Sigmoid colon (tissue), 7 donors: ENCODE data around the gene ARID2. TPM values are rescaled to one million over a fixed set of nuclear protein-coding genes. Genes with fewer than 3 reads are reported as not detected.

Experiments used
- DNase-seq: peaks from one replicate; pipeline ENCODE4 v3.0.0-alpha.2; 2019
- H3K27ac ChIP-seq, 4 donors: fragments of 200-600 bp; sonication (generic); one replicate each; pipeline ENCODE4 v1.5.1; 2016 to 2019; ENCODE audit warnings: mild to moderate bottlenecking in 1 of 4
- H3K27me3 ChIP-seq, 3 donors: fragments of 200-600 bp; sonication (generic); one replicate each; pipeline ENCODE4 v1.5.1; 2019; ENCODE audit warnings: mild to moderate bottlenecking in 1 of 3
- H3K36me3 ChIP-seq, 4 donors: fragments of 200-600 bp; sonication (generic); one replicate each; pipeline ENCODE4 v1.5.1; 2016 to 2019
- H3K4me1 ChIP-seq, 4 donors: fragments of 200-600 bp; sonication (generic); one replicate each; pipeline ENCODE4 v1.5.1; 2017 to 2019
- H3K4me3 ChIP-seq, 4 donors: fragments of 200-600 bp; sonication (generic); one replicate each; pipeline ENCODE4 v1.5.1; 2017 to 2019; ENCODE audit warnings: mild to moderate bottlenecking in 2 of 4, moderate library complexity in 1 of 4
- H3K9me3 ChIP-seq, 4 donors: fragments of 200-600 bp in 3 of 4; sonication (generic) in 3 of 4; one replicate each; pipeline versions ENCODE4 v1.5.1 to v1.6.1; 2013 to 2019
- CTCF ChIP-seq, 4 experiments: fragments of 450-650 bp in 3 of 4; fragments of 200-600 bp in 1 of 4; IDR thresholded peaks; one replicate each; pipeline ENCODE4 v1.5.1; 2016 to 2019; ENCODE audit warnings: antibody characterized with exemption in 4 of 4, mild to moderate bottlenecking in 3 of 4, moderate library complexity in 2 of 4
- EP300 ChIP-seq, 4 donors: sonication (generic); formaldehyde crosslinking; IDR thresholded peaks; one replicate each; pipeline ENCODE4 v1.6.1; 2017; ENCODE audit warnings: antibody characterized with exemption in 4 of 4
- POLR2A ChIP-seq, 2 donors: fragments of 450-650 bp; IDR thresholded peaks; one replicate each; pipeline ENCODE4 v1.6.1; 2016; ENCODE audit warnings: antibody characterized with exemption in 2 of 2, mild to moderate bottlenecking in 2 of 2, moderate library complexity in 2 of 2
- POLR2AphosphoS5 ChIP-seq, 4 donors: sonication (generic); formaldehyde crosslinking; IDR thresholded peaks; one replicate each; pipeline ENCODE4 v1.6.1; 2017; ENCODE audit warnings: antibody characterized with exemption in 4 of 4
- WGBS, 2 donors: extraction: QIAGEN DNeasy Blood & Tissue Kit; methylation state at CpG; one replicate each; pipeline ENCODE4 v1.1.7; 2013; 5-methylcytosine and 5-hydroxymethylcytosine counted together
- intact Hi-C: fragments of 100-400 bp; cut with DNase I; formaldehyde crosslinking; loops from one replicate; pipeline ENCODE4 v1.15.1; 2023
- polyA plus RNA-seq, 3 donors: library from polyadenylated mRNA; stranded (reverse); fragments of 200-250 nt; gene quantifications; one replicate each; pipeline ENCODE4 v1.2.3, GENCODE V29; 2013
- total RNA-seq, 4 donors: library from RNA; depleted of rRNA; stranded (reverse); fragments of >200 nt; gene quantifications; one replicate each; pipeline ENCODE4 v1.1.0, GENCODE V29; 2016
- donor health status: healthy with polysubstance abuse.
- donor health status: Bipolar disorder and iron deficiency.
- donor health status: healthy.

The ARID2 gene
- total and polyA plus RNA-seq, 7 donors, result 3.2 to 42.4 (median 31.0) TPM

- Histone ChIP-seq H3K36me3 (no peaks in the 10 kb centered on the region), H3K9me3 (no peaks in the 10 kb centered on the region), H3K4me1 (peaks cover 0 to 39% (median 31%) of the 10 kb centered on the region in 4 donors), H3K4me3 (no peak overlapping the region), H3K27me3 (no peaks in the 10 kb centered on the region), H3K27ac (no peak overlapping the region)
- no peak for TF ChIP-seq EP300 (IDR thresholded peaks at IDR 0.05)
- TF ChIP-seq POLR2AphosphoS5 (IDR thresholded peaks at IDR 0.05), result no peak
- TF ChIP-seq POLR2A (IDR thresholded peaks at IDR 0.05), result no peak
- TF ChIP-seq CTCF (IDR thresholded peaks at IDR 0.05), result no peak
- DNase-seq, result no peak
- intact Hi-C loops, result no loop called here
- 93 to 96% methylated on average over 4 of the region's 4 CpGs for WGBS, 2 donors
These were observed 11.2 kb upstream of the ARID2 start for GRCh38 chr12:45718306-45718705.

GRCh38 chr12:45720069-45720468 lies 9.4 kb upstream of the ARID2 start:
- WGBS, 2 donors, result 84% methylated on average over 2 of the region's 2 CpGs
- Histone ChIP-seq H3K9me3 (no peaks in the 10 kb centered on the region), H3K27me3 (no peaks in the 10 kb centered on the region), H3K4me3 (no peak overlapping the region), H3K4me1 (peaks cover 0 to 57% (median 48%) of the 10 kb centered on the region in 4 donors), H3K27ac (no peak overlapping the region), H3K36me3 (no peaks in the 10 kb centered on the region)
- no peak for DNase-seq
- TF ChIP-seq POLR2A (IDR thresholded peaks at IDR 0.05) (no peak), CTCF (IDR thresholded peaks at IDR 0.05) (no peak), EP300 (IDR thresholded peaks at IDR 0.05) (no peak), POLR2AphosphoS5 (IDR thresholded peaks at IDR 0.05) (no peak)
- intact Hi-C loops, result loop anchor here (5.0 to 10.0 kb wide), 2 partner anchors 178 to 315 kb away; no protein-coding TSS in a partner anchor

GRCh38 chr12:45721369-45721768 lies 8.1 kb upstream of the ARID2 start:
- Histone ChIP-seq H3K4me1 (peaks cover 0 to 62% (median 53%) of the 10 kb centered on the region in 4 donors), H3K9me3 (no peaks in the 10 kb centered on the region), H3K27ac (no peak overlapping the region), H3K27me3 (no peaks in the 10 kb centered on the region), H3K36me3 (no peaks in the 10 kb centered on the region), H3K4me3 (no peak overlapping the region)
- WGBS, 2 donors, result 84 to 90% methylated on average over 2 of the region's 2 CpGs
- no peak for DNase-seq
- intact Hi-C loops, result loop anchor here (5.0 to 10.0 kb wide), 2 partner anchors 179 to 317 kb away; no protein-coding TSS in a partner anchor
- no peak for TF ChIP-seq CTCF (IDR thresholded peaks at IDR 0.05)
- no peak for TF ChIP-seq POLR2AphosphoS5 (IDR thresholded peaks at IDR 0.05)
- no peak for TF ChIP-seq POLR2A (IDR thresholded peaks at IDR 0.05)
- TF ChIP-seq EP300 (IDR thresholded peaks at IDR 0.05), result no peak

GRCh38 chr12:45721954-45722353 lies 7.6 kb upstream of the ARID2 start:
- intact Hi-C loops, result loop anchor here (5.0 to 10.0 kb wide), 2 partner anchors 180 to 317 kb away; no protein-coding TSS in a partner anchor
- H3K9me3 ChIP-seq, result no peaks in the 10 kb centered on the region
- no peaks in the 10 kb centered on the region for H3K36me3 ChIP-seq
- DNase-seq, result no peak
- WGBS, 2 donors, result 98 to 99% methylated on average over 7 of the region's 7 CpGs
- H3K27me3 ChIP-seq, result no peaks in the 10 kb centered on the region
- TF ChIP-seq POLR2AphosphoS5 (IDR thresholded peaks at IDR 0.05) (no peak), CTCF (IDR thresholded peaks at IDR 0.05) (no peak), POLR2A (IDR thresholded peaks at IDR 0.05) (no peak), EP300 (IDR thresholded peaks at IDR 0.05) (no peak)
- H3K4me3 ChIP-seq, result no peak overlapping the region
- peaks cover 0 to 62% (median 53%) of the 10 kb centered on the region in 4 donors for H3K4me1 ChIP-seq
- H3K27ac ChIP-seq, result no peak overlapping the region
